MCF 10A (cell line): ENCODE results near the gene PDCD5. TPM values are rescaled to one million over a fixed set of nuclear protein-coding genes. Genes with fewer than 3 reads are reported as not detected.

Experiments
- BruUV-seq: library from RNA; stranded (reverse); fragments of 400-500 nt; replicated peaks from 2 replicates; lab custom pipeline; 2021; lab: Mats Ljungman, UMichigan
- CTCF ChIA-PET: fragments of 300-600 bp; sonication (Branson Sonifier 250); formaldehyde crosslinking; extraction: SDS; loops from one replicate; lab custom pipeline; 2021; ENCODE audit warnings: antibody characterized with exemption, inconsistent platforms; lab: Yijun Ruan, JAX
- POLR2A ChIA-PET: fragments of 300-600, 350-650 bp; sonication (Branson Sonifier 250); formaldehyde crosslinking; extraction: SDS; loops from one replicate; lab custom pipeline; 2020; ENCODE audit warnings: antibody characterized with exemption, inconsistent platforms; lab: Yijun Ruan, JAX
- DNase-seq: peaks from one replicate; pipeline ENCODE4 v3.0.0-alpha.2; 2018; ENCODE audit not compliant: unreplicated experiment
- H3K27ac Mint-ChIP-seq: one replicate; pipeline ENCODE4 v1.8.0; 2022; ENCODE audit warnings: mild to moderate bottlenecking, low read depth, mixed read lengths; ENCODE audit not compliant: unreplicated experiment
- H3K27me3 Mint-ChIP-seq: one replicate; pipeline ENCODE4 v1.8.0; 2022; ENCODE audit warnings: mixed read lengths; ENCODE audit not compliant: insufficient read depth, unreplicated experiment
- H3K36me3 Mint-ChIP-seq: one replicate; pipeline ENCODE4 v1.8.0; 2022; ENCODE audit warnings: mild to moderate bottlenecking, moderate library complexity, mixed read lengths; ENCODE audit not compliant: insufficient read depth, unreplicated experiment
- H3K4me1 Mint-ChIP-seq: one replicate; pipeline ENCODE4 v1.8.0; 2022; ENCODE audit warnings: mixed read lengths; ENCODE audit not compliant: insufficient read depth, unreplicated experiment
- H3K4me3 Mint-ChIP-seq: one replicate; pipeline ENCODE4 v1.8.0; 2022; ENCODE audit warnings: mild to moderate bottlenecking, moderate library complexity, mixed read lengths; ENCODE audit not compliant: unreplicated experiment
- H3K9me3 Mint-ChIP-seq: one replicate; pipeline ENCODE4 v1.8.0; 2022; ENCODE audit warnings: mixed read lengths; ENCODE audit not compliant: unreplicated experiment
- CTCF ChIP-seq: fragments of 200-600 bp; IDR thresholded peaks from one replicate; pipeline ENCODE4 v1.8.0; 2022; ENCODE audit warnings: antibody characterized with exemption, mild to moderate bottlenecking; ENCODE audit not compliant: unreplicated experiment
- intact Hi-C: fragments of 100-400 bp; cut with micrococcal nuclease; formaldehyde crosslinking; loops from 2 replicates; pipeline ENCODE4 v1.14.1; 2022
- total RNA-seq: library from RNA; stranded (reverse); gene quantifications from 2 replicates; pipeline ENCODE4 v1.2.3, GENCODE V29; 2022

PDCD5 gene
- total RNA-seq, 1 experiment from 2014 or later, result 261 TPM

GRCh38 chr19:32631381-32631780 lies 50.4 kb downstream of the PDCD5 start:
- TF ChIP-seq CTCF, result no peak
- Mint-ChIP-seq H3K9me3 (no peaks in the 10 kb centered on the region), H3K4me3 (no peak overlapping the region), H3K36me3 (peaks cover 68% of the 10 kb centered on the region), H3K4me1 (no peaks in the 10 kb centered on the region), H3K27ac (no peak overlapping the region), H3K27me3 (no peaks in the 10 kb centered on the region)
- BruUV-seq, result no TSS peak
- intact Hi-C loops, result no loop called here
- DNase-seq, result no peak
- CTCF ChIA-PET, result interaction anchor here (0.5 to 0.6 kb wide), 2 partner anchors 25 to 111 kb away, joined by 3 to 4 read pairs; no protein-coding TSS in a partner anchor
- POLR2A ChIA-PET, result no interaction called here

Other genes with a start within 250 kb of the PDCD5 start
- 22.8 and 23.4 TPM in 2 replicates for gene ZNF507, start 235.6 kb upstream of the PDCD5 start, total RNA-seq
- 37.6 and 43.8 TPM in 2 replicates for gene DPY19L3, start 175.4 kb upstream of the PDCD5 start, total RNA-seq
- gene ANKRD27, start 94.0 kb downstream of the PDCD5 start, total RNA-seq, result 28.4 and 30.1 TPM in 2 replicates
- 0.16 and 0.69 TPM in 2 replicates for gene RGS9BP, start 94.7 kb downstream of the PDCD5 start, total RNA-seq
- gene NUDT19, start 110.6 kb downstream of the PDCD5 start, total RNA-seq, result 29.4 and 33.4 TPM in 2 replicates
- gene TDRD12, start 138.6 kb downstream of the PDCD5 start, total RNA-seq, result 0.14 and 0.20 TPM in 2 replicates